ENCODE results near the gene CD80. TPM values are rescaled to one million over a fixed set of nuclear protein-coding genes. Genes with fewer than 3 reads are reported as not detected.
"Not testable (repeated sequence)": the region's sequence is repeated elsewhere in the genome, so short reads cannot be mapped to it uniquely, and the experiment has no call there.

CD80 gene
- total RNA-seq, 1 donor from 2014 or later, result not detected

DNA sequence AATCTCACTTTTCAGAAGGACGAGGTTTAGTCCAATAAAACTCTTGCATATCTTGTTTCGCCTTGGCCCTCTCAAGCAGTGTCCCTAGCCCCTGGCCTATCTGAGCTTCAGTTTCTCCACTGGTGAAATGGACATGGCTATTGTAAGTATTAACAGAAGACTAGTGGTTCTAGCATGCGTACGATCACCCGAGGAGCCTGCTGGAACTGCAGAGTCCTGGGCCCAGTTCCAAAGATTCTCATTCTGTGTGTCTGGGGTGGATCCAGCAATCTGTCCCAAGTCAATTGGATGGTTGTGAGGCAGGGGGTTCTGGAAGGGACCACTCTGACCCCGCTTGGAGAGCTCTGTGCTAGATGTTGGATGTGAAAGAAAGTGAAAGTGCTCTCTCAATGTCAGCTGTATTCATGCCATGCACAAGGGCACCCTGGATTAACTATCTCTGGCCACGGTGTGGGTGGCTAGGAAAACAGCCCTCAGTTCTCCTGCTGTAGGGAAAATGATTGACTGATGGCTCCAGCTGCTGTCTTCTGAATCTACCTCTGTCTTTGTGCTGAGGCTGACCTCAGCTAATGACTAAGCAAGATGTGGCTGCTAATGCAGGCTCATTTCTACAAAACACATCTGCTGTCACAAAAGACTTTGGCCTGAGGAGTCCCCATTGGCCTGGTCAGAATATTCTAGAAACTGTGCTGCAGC, 36.4 kb upstream of the CD80 start:
- Histone ChIP-seq H3K36me3 (ENCODE audit: control insufficient read depth, insufficient read depth, low read length) (no peaks in the 10 kb centered on the region), H3K4me3 (ENCODE audit: low read depth, low read length) (no peak overlapping the region), H3K27me3 (ENCODE audit: control insufficient read depth, insufficient read depth, low read length) (no peaks in the 10 kb centered on the region)
- DNase-seq (ENCODE audit: low read depth), result no peak
- TF ChIP-seq, protein P1, sequence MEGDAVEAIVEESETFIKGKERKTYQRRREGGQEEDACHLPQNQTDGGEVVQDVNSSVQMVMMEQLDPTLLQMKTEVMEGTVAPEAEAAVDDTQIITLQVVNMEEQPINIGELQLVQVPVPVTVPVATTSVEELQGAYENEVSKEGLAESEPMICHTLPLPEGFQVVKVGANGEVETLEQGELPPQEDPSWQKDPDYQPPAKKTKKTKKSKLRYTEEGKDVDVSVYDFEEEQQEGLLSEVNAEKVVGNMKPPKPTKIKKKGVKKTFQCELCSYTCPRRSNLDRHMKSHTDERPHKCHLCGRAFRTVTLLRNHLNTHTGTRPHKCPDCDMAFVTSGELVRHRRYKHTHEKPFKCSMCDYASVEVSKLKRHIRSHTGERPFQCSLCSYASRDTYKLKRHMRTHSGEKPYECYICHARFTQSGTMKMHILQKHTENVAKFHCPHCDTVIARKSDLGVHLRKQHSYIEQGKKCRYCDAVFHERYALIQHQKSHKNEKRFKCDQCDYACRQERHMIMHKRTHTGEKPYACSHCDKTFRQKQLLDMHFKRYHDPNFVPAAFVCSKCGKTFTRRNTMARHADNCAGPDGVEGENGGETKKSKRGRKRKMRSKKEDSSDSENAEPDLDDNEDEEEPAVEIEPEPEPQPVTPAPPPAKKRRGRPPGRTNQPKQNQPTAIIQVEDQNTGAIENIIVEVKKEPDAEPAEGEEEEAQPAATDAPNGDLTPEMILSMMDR (IDR thresholded peaks at IDR 0.05; ENCODE audit: insufficient read depth, low read length, poor library complexity, severe bottlenecking), result no peak

GRCh38 chr3:119594929-119595328, 35.5 kb upstream of the CD80 start:
- H3K36me3 ChIP-seq (ENCODE audit: control insufficient read depth, insufficient read depth, low read length); DNase-seq (ENCODE audit: low read depth); H3K4me3 ChIP-seq (ENCODE audit: low read depth, low read length); H3K27me3 ChIP-seq (ENCODE audit: control insufficient read depth, insufficient read depth, low read length): not testable (repeated sequence)

- TF ChIP-seq, protein P1 (IDR thresholded peaks at IDR 0.05; ENCODE audit: insufficient read depth, low read length, poor library complexity, severe bottlenecking), result no peak
- DNase-seq (ENCODE audit: low read depth), result no peak
Measured at GRCh38 chr3:119594066-119594465, 34.7 kb upstream of the CD80 start.

GRCh38 chr3:119592861-119593260, 33.4 kb upstream of the CD80 start:
- Histone ChIP-seq H3K27me3 (ENCODE audit: control insufficient read depth, insufficient read depth, low read length) (no peaks in the 10 kb centered on the region), H3K36me3 (ENCODE audit: control insufficient read depth, insufficient read depth, low read length) (no peaks in the 10 kb centered on the region), H3K4me3 (ENCODE audit: low read depth, low read length) (no peak overlapping the region)
- TF ChIP-seq, protein P1 (IDR thresholded peaks at IDR 0.05; ENCODE audit: insufficient read depth, low read length, poor library complexity, severe bottlenecking), result no peak
- no peak for DNase-seq (ENCODE audit: low read depth)

More at GRCh38 chr3:119594066-119594465, 34.7 kb upstream of the CD80 start:
- Histone ChIP-seq H3K27me3 (ENCODE audit: control insufficient read depth, insufficient read depth, low read length) (no peaks in the 10 kb centered on the region), H3K36me3 (ENCODE audit: control insufficient read depth, insufficient read depth, low read length) (no peaks in the 10 kb centered on the region), H3K4me3 (ENCODE audit: low read depth, low read length) (no peak overlapping the region)

GRCh38 chr3:119590706-119591105, 31.3 kb upstream of the CD80 start:
- H3K36me3 ChIP-seq (ENCODE audit: control insufficient read depth, insufficient read depth, low read length), result no peaks in the 10 kb centered on the region
- H3K27me3 ChIP-seq (ENCODE audit: control insufficient read depth, insufficient read depth, low read length), result no peaks in the 10 kb centered on the region
- no peak overlapping the region for H3K4me3 ChIP-seq (ENCODE audit: low read depth, low read length)
- no peak for DNase-seq (ENCODE audit: low read depth)
- TF ChIP-seq, protein P1 (IDR thresholded peaks at IDR 0.05; ENCODE audit: insufficient read depth, low read length, poor library complexity, severe bottlenecking), result no peak

GRCh38 chr3:119589102-119589773, 29.8 kb upstream of the CD80 start:
- TF ChIP-seq, protein P1 (IDR thresholded peaks at IDR 0.05; ENCODE audit: insufficient read depth, low read length, poor library complexity, severe bottlenecking), result no peak
- no peaks in the 10 kb centered on the region for H3K36me3 ChIP-seq (ENCODE audit: control insufficient read depth, insufficient read depth, low read length)
- H3K4me3 ChIP-seq (ENCODE audit: low read depth, low read length), result no peak overlapping the region
- H3K27me3 ChIP-seq (ENCODE audit: control insufficient read depth, insufficient read depth, low read length), result no peaks in the 10 kb centered on the region
- DNase-seq (ENCODE audit: low read depth), result no peak

Data from kidney epithelial cell (primary cell).